Subcutaneous abdominal adipose tissue (tissue), 5 donors: ENCODE results near the gene POLR2H.

Experiments
- H3K27ac ChIP-seq: one replicate; pipeline ENCODE4 v1.7.0; 2013; ENCODE audit warnings: low read depth, mild to moderate bottlenecking, inconsistent platforms, low read length, moderate library complexity
- H3K27me3 ChIP-seq, 5 donors: one replicate each; pipeline ENCODE4 v1.7.0; 2013; ENCODE audit warnings: low read length in 5 of 5, inconsistent platforms in 1 of 5; ENCODE audit not compliant: control insufficient read depth in 5 of 5, insufficient read depth in 4 of 5
- H3K36me3 ChIP-seq, 5 donors: one replicate each; pipeline ENCODE4 v1.7.0; 2013; ENCODE audit warnings: low read length in 5 of 5; ENCODE audit not compliant: control insufficient read depth in 5 of 5, insufficient read depth in 5 of 5
- H3K4me1 ChIP-seq, 5 donors: one replicate each; pipeline ENCODE4 v1.7.0; 2013; ENCODE audit warnings: low read length in 5 of 5, mild to moderate bottlenecking in 3 of 5, moderate library complexity in 1 of 5; ENCODE audit not compliant: control insufficient read depth in 5 of 5, insufficient read depth in 5 of 5
- H3K4me3 ChIP-seq, 5 donors: one replicate each; pipeline ENCODE4 v1.7.0; 2013; ENCODE audit warnings: low read length in 5 of 5, low read depth in 1 of 5
- H3K9ac ChIP-seq, 5 donors: one replicate each; pipeline ENCODE4 v1.7.0; 2013; ENCODE audit warnings: low read length in 5 of 5, mild to moderate bottlenecking in 4 of 5, moderate library complexity in 3 of 5
- H3K9me3 ChIP-seq, 5 donors: one replicate each; pipeline ENCODE4 v1.7.0; 2013; ENCODE audit warnings: low read length in 5 of 5; ENCODE audit not compliant: control insufficient read depth in 5 of 5
- donor health status: healthy.
- donor health status: healthy.
- donor health status: healthy.
- donor health status: healthy.
- donor health status: healthy.

Gene POLR2H

GRCh38 chr3:184368116-184368515, 6.6 kb downstream of the POLR2H start:
- peak overlapping the region; percentile 74 for H3K27ac ChIP-seq
- peaks cover 7 to 30% (median 26%) of the 10 kb centered on the region in 5 donors for H3K36me3 ChIP-seq
- no peak overlapping the region for H3K9ac ChIP-seq
- H3K4me1 ChIP-seq: peaks cover 0 to 34% (median 25%) of the 10 kb centered on the region in 5 donors
- H3K4me3 ChIP-seq: no peak overlapping the region
- no peaks in the 10 kb centered on the region for H3K9me3 ChIP-seq
- H3K27me3 ChIP-seq: no peaks in the 10 kb centered on the region

GRCh38 chr3:184368586-184369183, 7.2 kb downstream of the POLR2H start:
- no peaks in the 10 kb centered on the region for H3K27me3 ChIP-seq
- no peak overlapping the region for H3K4me3 ChIP-seq
- peak overlapping the region in 2 of 5 donors; percentile 30 to 31 for H3K9ac ChIP-seq
- H3K27ac ChIP-seq: peak overlapping the region; percentile 74
- H3K9me3 ChIP-seq: no peaks in the 10 kb centered on the region
- H3K4me1 ChIP-seq: peaks cover 3 to 30% (median 23%) of the 10 kb centered on the region in 5 donors
- peaks cover 7 to 30% (median 26%) of the 10 kb centered on the region in 5 donors for H3K36me3 ChIP-seq

GRCh38 chr3:184371570-184372018, 10.1 kb downstream of the POLR2H start:
- no peak overlapping the region for H3K9ac ChIP-seq
- peaks cover 3 to 21% (median 16%) of the 10 kb centered on the region in 5 donors for H3K4me1 ChIP-seq
- H3K36me3 ChIP-seq: peaks cover 2 to 19% (median 15%) of the 10 kb centered on the region in 5 donors
- H3K27me3 ChIP-seq: no peaks in the 10 kb centered on the region
- no peaks in the 10 kb centered on the region for H3K9me3 ChIP-seq
- H3K4me3 ChIP-seq: no peak overlapping the region
- H3K27ac ChIP-seq: no peak overlapping the region

- H3K27me3 ChIP-seq: peaks cover 0 to under 1% (median 0%) of the 10 kb centered on the region in 5 donors
- no peaks in the 10 kb centered on the region for H3K9me3 ChIP-seq
- H3K36me3 ChIP-seq: peaks cover 0 to 15% (median 11%) of the 10 kb centered on the region in 5 donors
- H3K9ac ChIP-seq: no peak overlapping the region
- H3K4me3 ChIP-seq: no peak overlapping the region
- peaks cover 3 to 23% (median 18%) of the 10 kb centered on the region in 5 donors for H3K4me1 ChIP-seq
- H3K27ac ChIP-seq: no peak overlapping the region
These were observed 10.8 kb downstream of the POLR2H start for GRCh38 chr3:184372296-184372821.

- H3K4me1 ChIP-seq: peaks cover 3 to 28% (median 24%) of the 10 kb centered on the region in 5 donors
- no peak overlapping the region for H3K4me3 ChIP-seq
- peaks cover 0 to 11% (median 8%) of the 10 kb centered on the region in 5 donors for H3K36me3 ChIP-seq
- no peak overlapping the region for H3K27ac ChIP-seq
- no peak overlapping the region for H3K9ac ChIP-seq
- no peaks in the 10 kb centered on the region for H3K9me3 ChIP-seq
- H3K27me3 ChIP-seq: peaks cover 0 to 2% (median 0%) of the 10 kb centered on the region in 5 donors
These were observed 11.4 kb downstream of the POLR2H start for GRCh38 chr3:184372911-184373310.

- no peak overlapping the region for H3K9ac ChIP-seq
- H3K4me3 ChIP-seq: no peak overlapping the region
- peaks cover 3 to 30% (median 28%) of the 10 kb centered on the region in 5 donors for H3K4me1 ChIP-seq
- H3K36me3 ChIP-seq: peaks cover 0 to 6% (median 4%) of the 10 kb centered on the region in 5 donors
- H3K27me3 ChIP-seq: peaks cover 0 to 2% (median 0%) of the 10 kb centered on the region in 5 donors
- H3K9me3 ChIP-seq: no peaks in the 10 kb centered on the region
- H3K27ac ChIP-seq: no peak overlapping the region
These were observed 11.9 kb downstream of the POLR2H start for GRCh38 chr3:184373422-184373821.

GRCh38 chr3:184375747-184376461, 14.4 kb downstream of the POLR2H start:
- H3K4me3 ChIP-seq: no peak overlapping the region
- no peaks in the 10 kb centered on the region for H3K9me3 ChIP-seq
- no peak overlapping the region for H3K9ac ChIP-seq
- peaks cover 0 to 14% (median 5%) of the 10 kb centered on the region in 5 donors for H3K27me3 ChIP-seq
- no peaks in the 10 kb centered on the region for H3K36me3 ChIP-seq
- no peak overlapping the region for H3K27ac ChIP-seq
- peaks cover 3 to 38% (median 34%) of the 10 kb centered on the region in 5 donors for H3K4me1 ChIP-seq

GRCh38 chr3:184377374-184377773, 15.9 kb downstream of the POLR2H start:
- Histone ChIP-seq H3K9ac (peak overlapping the region in 2 of 5 donors; percentile 7 to 16), H3K36me3 (peaks cover 0 to 5% (median 0%) of the 10 kb centered on the region in 5 donors), H3K9me3 (no peaks in the 10 kb centered on the region), H3K4me3 (no peak overlapping the region), H3K4me1 (peaks cover 3 to 48% (median 38%) of the 10 kb centered on the region in 5 donors), H3K27ac (no peak overlapping the region), H3K27me3 (peaks cover 0 to 21% (median 5%) of the 10 kb centered on the region in 5 donors)

- H3K36me3 ChIP-seq: peaks cover 0 to 11% (median 3%) of the 10 kb centered on the region in 5 donors
- H3K27me3 ChIP-seq: peaks cover 0 to 21% (median 5%) of the 10 kb centered on the region in 5 donors
- no peaks in the 10 kb centered on the region for H3K9me3 ChIP-seq
- peaks cover 3 to 46% (median 38%) of the 10 kb centered on the region in 5 donors for H3K4me1 ChIP-seq
- H3K9ac ChIP-seq: peak within 1 kb of the TSS in 4 of 5 donors; percentile 13 to 65 (median 40)
- H3K27ac ChIP-seq: peak within 1 kb of the TSS; percentile 73
- peak within 1 kb of the TSS in 3 of 5 donors; percentile 17 to 48 (median 31) for H3K4me3 ChIP-seq
These were observed 16.5 kb downstream of the POLR2H start, which contains the start of gene THPO for GRCh38 chr3:184377882-184378445. Gene THPO (minus strand): TSS chr3:184378207. CDS start chr3:184376259, 1,948 bp downstream.
